HL-60 (cell line): ENCODE measurements around the gene HSDL2.

Source experiments
- DNase-seq, 2 experiments: peaks; one replicate each; pipeline ENCODE4 v3.0.0-alpha.2; 2010 to 2020; ENCODE audit warnings: low read depth in 1 of 2, low spot score in 1 of 2
- H3K27ac ChIP-seq: fragments of 250-450 bp; sonication (Bioruptor Pico); replicated peaks from 2 replicates; pipeline ENCODE4 v1.5.1; 2020; ENCODE audit warnings: mild to moderate bottlenecking, moderate library complexity
- H3K27me3 ChIP-seq: fragments of 250-450 bp; sonication (Bioruptor Pico); 2 replicates; pipeline ENCODE4 v1.5.1; 2021; ENCODE audit warnings: mild to moderate bottlenecking, moderate library complexity; ENCODE audit not compliant: insufficient read depth, poor library complexity, severe bottlenecking
- H3K4me3 ChIP-seq: replicated peaks from 2 replicates; pipeline ENCODE4 v1.5.1; 2011; ENCODE audit warnings: mild to moderate bottlenecking, control low read depth, low read length; ENCODE audit not compliant: insufficient read depth
- CTCF ChIP-seq: IDR thresholded peaks from one replicate; pipeline ENCODE4 v1.5.1; 2011; ENCODE audit warnings: low read length, control low read depth, inconsistent platforms; ENCODE audit not compliant: insufficient read depth
- GABPA ChIP-seq: IDR thresholded peaks from 2 replicates; pipeline ENCODE4 v1.6.1; 2012; ENCODE audit warnings: low read depth
- POLR2AphosphoS5 ChIP-seq: IDR thresholded peaks from 2 replicates; pipeline ENCODE4 v1.6.1; 2012; ENCODE audit warnings: low read depth
- REST ChIP-seq: IDR thresholded peaks from 2 replicates; pipeline ENCODE4 v1.6.1; 2012; ENCODE audit warnings: low read depth; ENCODE audit not compliant: insufficient replicate concordance
- SPI1 ChIP-seq: IDR thresholded peaks from 2 replicates; pipeline ENCODE4 v1.6.1; 2012; ENCODE audit warnings: low read depth, mild to moderate bottlenecking, borderline replicate concordance

Gene HSDL2

GRCh38 chr9:112377684-112378327 is 2.1 kb upstream of the HSDL2 start:
- Histone ChIP-seq H3K4me3 (no peak overlapping the region; the same call in 1 of the 2 replicates), H3K27me3 (no peaks in the 10 kb centered on the region), H3K27ac (no peak overlapping the region; the same call in 1 of the 2 replicates)
- TF ChIP-seq GABPA, result no peak
- no peak for TF ChIP-seq SPI1
- TF ChIP-seq REST, result no peak
- TF ChIP-seq CTCF, result no peak
- no peak for TF ChIP-seq POLR2AphosphoS5
- no peak for DNase-seq

- H3K27me3 ChIP-seq, result no peaks in the 10 kb centered on the region
- peak overlapping the region; percentile 88 for H3K4me3 ChIP-seq
- TF ChIP-seq POLR2AphosphoS5 (no peak), SPI1 (no peak), CTCF (no peak), REST (no peak), GABPA (no peak)
- peak overlapping the region; percentile 89 for H3K27ac ChIP-seq
- DNase-seq, result peak in 1 of 2 experiments; percentile 17
These were observed 1.4 kb upstream of the HSDL2 start for GRCh38 chr9:112378328-112379176.

- TF ChIP-seq CTCF (no peak), GABPA (no peak), POLR2AphosphoS5 (peak; percentile 91; the same call in 1 of the 2 replicates), REST (peak; percentile 60), SPI1 (no peak)
- Histone ChIP-seq H3K27ac (peak overlapping the region; percentile 89), H3K4me3 (peak overlapping the region; percentile 88), H3K27me3 (no peaks in the 10 kb centered on the region)
- DNase-seq, result peak; percentile 95 to 99
These were observed 469 bp upstream of the HSDL2 start for GRCh38 chr9:112379177-112380101.
